H54 (cell line): Measurements from ENCODE around the gene RBP2.

Source experiments
- DNase-seq: peaks from one replicate; pipeline ENCODE4 v3.0.0; 2011; ENCODE audit warnings: low spot score, mixed read lengths; ENCODE audit not compliant: insufficient read length
- FAIRE-seq: peaks from 3 replicates; lab custom pipeline; 2011; peaks lifted over from hg19 to GRCh38; lab: Jason Lieb, UNC
- POLR2A ChIP-seq: IDR thresholded peaks from 2 replicates; pipeline ENCODE4 v1.6.1; 2011; ENCODE audit warnings: low read depth, mild to moderate bottlenecking, low read length

The RBP2 gene

DNA sequence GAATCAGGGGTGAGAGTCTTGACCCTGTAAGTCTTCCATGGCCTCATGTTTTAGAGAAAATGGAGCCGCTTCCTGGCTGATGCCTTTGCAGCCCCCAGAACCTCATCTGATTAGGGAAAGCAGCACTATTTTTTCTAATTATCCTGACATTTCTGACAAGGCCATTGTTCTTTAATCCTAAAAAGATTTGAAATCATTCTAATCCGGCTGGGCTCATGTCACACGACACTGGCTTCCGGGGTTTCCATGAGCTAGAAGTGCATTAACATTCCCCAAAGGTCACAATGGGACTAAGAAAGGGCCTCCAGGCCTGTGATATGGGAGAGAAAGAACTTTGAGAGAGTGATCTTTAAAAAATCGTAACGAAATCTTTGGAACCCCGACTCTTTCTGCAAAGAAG is 33.1 kb downstream of the RBP2 start:
- no peak for TF ChIP-seq POLR2A
- DNase-seq (no peak), FAIRE-seq (no peak)

DNA sequence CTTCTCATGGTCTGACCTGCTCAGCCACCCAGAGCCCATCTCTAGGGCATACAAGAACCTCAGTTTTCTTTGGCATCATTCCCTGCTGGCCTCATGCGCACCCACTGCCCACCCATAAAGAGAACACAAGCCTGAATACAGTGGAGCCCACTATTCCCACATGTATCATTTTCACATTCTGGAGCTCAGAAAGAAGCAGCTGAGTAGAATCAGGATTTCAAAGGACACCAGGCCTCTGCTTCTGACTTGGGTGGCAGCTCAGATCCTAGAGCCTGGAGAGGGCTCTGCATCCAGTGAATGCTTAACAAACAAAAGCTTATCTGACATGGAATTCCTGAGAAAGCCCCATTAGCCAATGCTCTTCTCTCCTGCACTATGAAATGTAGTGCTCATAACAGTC is 34.7 kb downstream of the RBP2 start:
- DNase-seq: no peak
- TF ChIP-seq POLR2A: no peak
- no peak for FAIRE-seq

DNA sequence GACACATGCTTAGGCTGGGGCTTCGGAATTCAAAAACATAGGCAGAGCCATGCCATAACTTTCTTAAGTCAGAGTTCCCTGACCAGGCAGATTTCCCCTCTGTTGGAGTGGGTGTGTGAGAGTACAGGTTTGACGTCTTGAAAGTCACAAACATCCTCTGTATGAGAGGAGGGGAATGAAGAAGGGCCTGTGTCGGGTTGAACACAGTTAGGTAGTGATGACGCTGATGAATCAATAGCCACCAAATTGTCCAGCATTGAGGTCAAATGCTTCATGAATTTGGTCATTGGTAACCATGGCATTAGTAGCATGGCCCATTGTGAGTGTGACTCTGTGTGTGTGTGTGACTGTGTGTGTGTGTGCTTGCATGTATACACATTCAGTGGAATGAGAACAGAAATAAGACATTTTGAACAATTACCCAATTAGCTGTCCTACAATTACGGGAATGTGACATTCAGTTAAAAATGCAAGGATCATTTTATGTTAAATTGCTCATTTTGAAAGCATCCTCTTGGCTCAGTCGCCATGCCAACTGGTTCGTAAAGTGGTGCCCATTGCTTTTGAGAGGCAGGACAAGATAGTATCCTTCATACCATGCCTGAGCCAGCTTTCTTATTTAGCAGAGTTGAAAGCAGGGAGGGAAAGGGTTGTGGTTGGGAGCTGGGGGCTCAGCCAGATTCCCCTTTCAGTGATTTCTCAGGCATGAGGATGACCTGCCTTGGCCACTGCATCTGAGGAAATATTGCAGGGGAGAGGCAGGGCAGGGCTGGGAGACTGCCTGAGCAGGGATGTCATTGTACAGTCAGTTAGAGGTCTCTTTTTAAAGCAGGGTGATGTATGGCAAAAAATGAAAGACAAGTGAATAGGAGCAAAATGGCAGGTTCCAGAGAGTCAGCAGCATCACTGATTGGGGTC is 35.4 kb downstream of the RBP2 start:
- no peak for TF ChIP-seq POLR2A
- no peak for DNase-seq
- FAIRE-seq: no peak

- DNase-seq (no peak), FAIRE-seq (no peak)
- TF ChIP-seq POLR2A: no peak
Measured at GRCh38 chr3:139439278-139439677, 37.0 kb downstream of the RBP2 start.

DNA sequence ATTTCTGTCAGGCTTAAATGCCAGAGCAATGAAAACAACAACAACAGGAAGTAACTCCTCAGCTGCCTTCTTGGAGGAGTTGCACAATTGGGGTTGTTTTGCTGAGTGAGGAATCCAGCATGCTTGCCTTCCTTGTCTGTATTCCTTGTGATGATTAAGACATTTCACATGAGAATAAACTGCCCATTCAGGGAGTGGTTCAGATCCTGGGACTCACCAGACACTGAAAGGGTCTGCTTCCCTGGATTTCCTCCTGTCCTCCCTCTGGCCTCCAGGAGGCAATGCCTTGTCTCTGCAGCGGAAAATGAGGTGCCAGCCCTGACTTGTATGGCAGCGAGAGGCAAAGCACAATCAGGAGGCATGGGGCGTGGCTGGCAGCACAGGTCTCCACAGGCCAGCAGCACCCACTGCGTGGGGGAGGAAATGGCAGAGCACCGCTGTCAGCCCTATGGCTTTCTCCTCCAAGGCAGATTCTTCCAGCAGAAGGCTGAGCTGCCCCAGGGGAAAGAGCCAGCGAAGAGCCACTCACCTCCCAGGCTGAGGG is 41.5 kb downstream of the RBP2 start:
- DNase-seq: peak; percentile 27

DNA sequence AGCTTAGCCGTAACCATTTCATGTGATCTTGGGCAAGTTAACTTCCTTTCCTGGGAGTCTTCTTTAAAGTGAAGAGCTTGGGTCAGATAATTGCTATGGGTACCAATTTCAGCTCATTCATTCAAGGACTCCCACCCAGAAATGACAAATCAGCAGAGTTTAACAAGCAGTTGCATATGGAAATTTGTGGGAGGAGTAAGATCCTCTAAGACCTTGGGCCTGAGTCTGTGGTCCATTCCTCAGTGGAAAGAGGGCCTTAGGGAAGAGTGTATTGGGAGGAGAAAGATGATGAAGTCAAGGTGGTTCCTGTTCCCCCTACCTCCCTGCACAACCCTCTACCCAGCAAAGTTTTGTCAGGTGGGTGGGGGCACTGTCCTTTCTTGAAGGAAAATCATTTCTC is 42.1 kb downstream of the RBP2 start:
- FAIRE-seq (no peak), DNase-seq (no peak)
- no peak for TF ChIP-seq POLR2A

More for the DNA sequence above, 41.5 kb downstream of the RBP2 start:
- no peak for TF ChIP-seq POLR2A
- FAIRE-seq: peak; percentile 90

DNA sequence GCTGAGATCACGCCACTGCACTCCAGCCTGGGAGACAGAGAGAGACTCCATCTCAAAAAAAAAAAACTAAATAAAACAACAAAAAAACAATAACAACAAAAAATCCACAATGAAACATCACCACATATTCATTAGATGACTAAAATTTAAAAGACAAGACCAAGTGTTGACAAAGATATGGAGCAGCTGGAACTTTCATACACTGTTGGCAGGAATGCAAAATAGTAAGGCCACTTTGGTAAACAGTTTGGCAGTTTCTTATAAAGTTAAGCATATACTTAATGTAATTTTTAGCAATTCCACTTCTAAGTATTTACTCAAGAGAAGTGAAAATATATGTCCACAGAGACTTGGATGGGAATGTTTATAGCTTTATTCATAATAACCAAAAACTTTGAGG is 43.2 kb downstream of the RBP2 start:
- DNase-seq: no peak
- FAIRE-seq: no peak
- TF ChIP-seq POLR2A: no peak

DNA sequence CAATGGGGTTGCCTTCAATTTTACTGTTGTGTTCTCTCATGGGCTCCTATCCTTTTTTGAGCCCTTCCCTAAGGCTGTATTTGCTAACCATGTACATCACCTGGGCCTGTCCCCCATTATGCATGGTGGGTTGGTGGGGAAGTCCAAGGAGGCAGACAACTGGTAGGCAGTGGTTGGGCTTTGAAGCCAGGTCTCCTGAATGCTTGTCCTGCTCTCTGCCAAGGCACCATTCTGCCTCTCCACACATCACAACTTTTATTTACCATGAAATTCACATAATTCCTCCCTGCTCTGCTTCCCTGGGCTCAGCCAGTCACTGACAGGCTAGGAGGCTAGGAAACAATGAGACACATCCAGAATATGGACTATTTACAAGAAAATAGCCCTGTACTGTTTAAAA is 45.8 kb downstream of the RBP2 start:
- DNase-seq (no peak), FAIRE-seq (no peak)
- TF ChIP-seq POLR2A: no peak

- FAIRE-seq (peak; percentile 88), DNase-seq (peak; percentile 37)
- no peak for TF ChIP-seq POLR2A
Measured at GRCh38 chr3:139427283-139428060, 48.8 kb downstream of the RBP2 start.

- no peak for DNase-seq
- FAIRE-seq: no peak
- TF ChIP-seq POLR2A: no peak
Measured at GRCh38 chr3:139425745-139426400, 50.4 kb downstream of the RBP2 start.

GRCh38 chr3:139423232-139423631 is 53.1 kb downstream of the RBP2 start:
- TF ChIP-seq POLR2A: no peak
- FAIRE-seq (no peak), DNase-seq (no peak)

DNA sequence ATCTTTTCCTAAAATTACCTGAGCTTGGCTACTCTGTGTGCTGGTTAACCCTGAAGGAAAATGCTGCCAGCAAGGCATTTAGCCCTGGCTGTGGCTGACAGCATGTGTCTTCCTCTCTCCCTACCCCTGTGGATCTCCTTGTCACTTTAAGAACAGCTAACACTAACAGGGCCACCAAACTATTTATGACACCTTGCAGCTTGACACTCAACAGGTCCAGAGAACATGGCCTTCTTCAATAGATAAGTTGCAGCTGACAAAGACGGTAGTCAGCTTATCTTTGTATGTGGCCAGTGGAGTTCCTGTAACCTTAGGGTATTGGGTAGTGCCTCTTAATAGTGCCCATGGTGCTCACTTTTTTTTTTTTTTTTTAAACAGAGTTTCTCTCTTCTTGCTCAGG is 54.9 kb downstream of the RBP2 start:
- no peak for TF ChIP-seq POLR2A
- no peak for FAIRE-seq
- DNase-seq: no peak

- no peak for TF ChIP-seq POLR2A
- DNase-seq: no peak
- no peak for FAIRE-seq
Measured at GRCh38 chr3:139421040-139421439, 55.3 kb downstream of the RBP2 start.
